NCI-H526 treated with DMSO at 0.1 percent for 48 hours (cell line): Measurements from ENCODE around the gene FBXO42.
"Not testable (repeated sequence)": the region's sequence is repeated elsewhere in the genome, so short reads cannot be mapped to it uniquely, and the experiment has no call there.

Source experiments
- DNase-seq: peaks from one replicate; lab custom pipeline; 2025; lab: John Stamatoyannopoulos, UW

Gene FBXO42

DNA sequence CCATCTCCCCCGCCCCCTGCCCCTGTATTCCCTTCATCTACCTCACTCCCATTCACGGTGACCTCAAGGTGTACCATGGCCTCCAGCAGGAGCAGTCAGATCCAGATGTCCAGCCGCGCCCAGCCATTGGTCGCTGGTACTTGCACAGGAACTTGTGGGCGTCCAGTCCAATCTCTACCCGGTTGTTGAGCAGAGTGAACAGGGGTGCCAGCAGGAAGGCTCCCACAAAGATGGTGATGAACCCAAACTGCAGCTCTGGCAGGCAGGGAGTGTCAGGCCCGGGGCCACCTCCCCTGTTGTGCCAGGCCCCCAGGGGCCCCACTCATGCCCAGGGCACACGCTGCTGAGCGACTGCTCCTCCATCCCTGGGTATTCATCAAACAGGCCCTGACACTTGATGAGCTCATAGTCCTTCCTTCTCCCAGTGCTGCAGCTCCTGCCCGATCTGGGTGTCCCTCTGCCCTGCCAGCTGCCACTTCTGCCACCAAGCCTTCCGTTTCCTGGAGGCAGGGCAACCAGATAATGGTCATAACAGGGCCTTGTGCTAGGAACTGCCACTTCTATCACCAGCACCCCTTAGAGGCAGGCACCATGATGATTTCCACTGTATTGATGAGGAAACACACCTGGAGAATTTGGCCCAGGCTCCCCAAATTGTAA, 134.1 kb downstream of the FBXO42 start:
- DNase-seq: no peak

DNA sequence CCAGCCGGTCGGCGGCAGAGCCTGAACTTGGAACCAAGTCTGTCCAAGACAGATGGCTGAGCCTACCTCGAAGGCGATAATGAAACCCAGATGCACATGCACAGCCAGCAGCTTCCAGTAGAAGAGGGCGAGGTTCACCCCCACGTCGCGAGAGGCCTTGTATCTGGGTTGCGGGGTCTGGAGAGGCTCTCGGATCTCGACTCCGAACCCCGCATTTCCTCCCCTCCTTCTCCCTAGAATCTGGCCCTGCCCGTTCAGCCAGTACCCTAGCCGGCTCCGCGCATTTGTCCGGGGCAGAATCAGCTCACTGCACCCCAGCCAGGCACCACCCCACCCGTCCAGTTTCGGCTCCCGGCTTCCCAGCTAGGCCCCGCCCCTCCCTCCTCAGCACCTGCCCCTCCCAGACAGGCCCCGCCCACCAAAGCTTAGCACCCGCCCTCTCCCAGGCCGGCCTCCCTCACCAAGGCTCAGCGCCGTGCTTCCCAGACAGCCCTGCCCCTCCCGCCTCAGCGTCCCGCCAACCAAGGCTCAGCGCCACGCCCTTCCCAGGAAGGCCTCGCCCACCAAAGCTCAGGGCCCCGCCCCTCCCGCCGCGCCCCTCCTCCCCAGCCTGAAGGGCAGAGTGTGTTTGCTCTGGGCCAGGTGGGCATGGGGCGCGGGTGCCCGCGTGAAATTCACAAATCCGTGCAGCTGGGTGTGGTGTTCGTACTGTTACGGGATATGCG, 135.1 kb downstream of the FBXO42 start:
- DNase-seq: peak; percentile 85

DNA sequence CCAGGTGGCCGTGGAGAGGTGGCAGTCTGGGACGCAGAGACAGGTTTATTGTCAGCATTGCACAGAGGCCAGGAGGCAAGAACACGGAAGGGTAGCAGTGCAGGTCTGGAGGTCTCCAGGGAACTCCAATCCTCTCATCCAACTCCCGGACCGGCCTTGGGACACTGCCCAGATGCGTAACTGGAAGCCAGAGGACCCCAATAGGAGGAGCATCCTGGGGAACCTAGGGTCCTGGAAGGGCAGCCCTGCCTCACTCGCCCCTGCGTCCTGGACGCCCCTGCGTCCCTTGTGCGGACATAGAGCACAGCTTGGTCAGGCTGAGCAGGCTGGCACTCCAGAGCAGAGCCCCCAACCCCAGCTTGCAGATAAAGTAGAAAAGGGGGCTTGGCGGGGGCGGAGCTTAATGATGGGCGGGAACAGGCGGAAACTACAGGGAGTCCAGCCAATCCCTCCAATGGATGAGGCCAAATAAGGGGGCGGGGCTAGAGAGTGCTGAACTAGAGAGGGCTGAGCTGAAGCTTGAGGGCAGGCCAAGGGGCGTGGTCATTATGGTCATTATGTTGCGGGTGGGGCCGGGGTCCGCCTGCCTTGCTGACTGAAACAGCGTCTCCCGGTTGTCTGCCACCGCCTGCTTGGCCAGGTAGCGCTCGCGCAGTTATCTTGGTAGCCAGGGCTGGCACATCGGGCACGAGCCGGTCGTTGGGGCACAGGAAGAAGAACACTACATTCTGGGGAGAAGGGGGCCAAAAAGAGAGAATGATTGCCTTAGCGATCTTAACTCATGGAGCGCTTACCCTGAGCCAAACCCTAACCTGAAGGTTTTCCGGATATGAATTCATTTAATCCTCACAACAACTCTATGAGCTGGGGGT, 136.2 kb downstream of the FBXO42 start:
- peak; percentile 91 for DNase-seq

GRCh38 chr1:16215240-16215639, 137.0 kb downstream of the FBXO42 start:
- DNase-seq: not testable (repeated sequence)

GRCh38 chr1:16213544-16213943, 138.7 kb downstream of the FBXO42 start:
- DNase-seq: not testable (repeated sequence)

DNA sequence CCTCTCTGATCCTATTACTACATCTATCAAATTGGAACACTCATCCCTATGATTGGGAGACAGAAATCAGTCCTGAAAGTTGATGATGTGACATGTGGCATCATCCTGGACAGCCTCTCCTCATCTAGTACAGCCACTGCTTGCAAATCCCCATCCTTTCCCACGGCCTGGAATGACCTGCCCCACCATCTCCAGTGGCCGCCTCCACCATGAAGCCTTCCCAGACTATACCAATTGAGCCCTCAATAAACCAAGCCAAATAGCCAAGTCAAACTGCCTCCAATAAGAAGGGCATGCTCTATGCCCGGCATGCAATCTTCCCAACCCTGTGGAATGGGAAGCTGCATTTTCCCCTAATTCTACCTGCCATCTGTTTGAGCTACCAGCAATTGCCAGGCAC, 139.3 kb downstream of the FBXO42 start:
- DNase-seq: peak; percentile 68

GRCh38 chr1:16212251-16212961, 139.9 kb downstream of the FBXO42 start, which contains the start of gene ARHGEF19:
Gene ARHGEF19 (minus strand): TSS chr1:16212652. CDS start chr1:16209054, 3,598 bp downstream.
- DNase-seq: peak; percentile 79

GRCh38 chr1:16211824-16212223, 140.5 kb downstream of the FBXO42 start:
- no peak for DNase-seq

DNA sequence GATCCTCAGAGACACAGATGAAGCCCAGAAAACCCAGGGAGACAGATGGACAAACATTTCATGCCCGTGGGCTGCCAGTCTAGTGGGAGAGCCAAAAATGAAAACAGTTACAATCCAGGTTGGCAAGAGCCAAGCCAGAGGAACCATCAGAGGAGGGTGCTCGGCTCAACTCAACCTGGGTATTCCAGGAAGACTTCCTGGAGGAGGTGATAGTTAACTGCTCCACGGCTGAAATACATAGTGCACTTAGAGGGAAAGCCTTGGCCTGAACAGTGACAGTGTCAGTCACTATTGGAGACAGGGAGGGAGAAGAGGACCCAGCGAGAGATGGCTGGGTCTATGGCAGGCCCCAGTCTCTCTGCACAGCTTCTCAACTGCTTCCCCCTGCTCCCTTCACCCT, 141.7 kb downstream of the FBXO42 start:
- DNase-seq: no peak

DNA sequence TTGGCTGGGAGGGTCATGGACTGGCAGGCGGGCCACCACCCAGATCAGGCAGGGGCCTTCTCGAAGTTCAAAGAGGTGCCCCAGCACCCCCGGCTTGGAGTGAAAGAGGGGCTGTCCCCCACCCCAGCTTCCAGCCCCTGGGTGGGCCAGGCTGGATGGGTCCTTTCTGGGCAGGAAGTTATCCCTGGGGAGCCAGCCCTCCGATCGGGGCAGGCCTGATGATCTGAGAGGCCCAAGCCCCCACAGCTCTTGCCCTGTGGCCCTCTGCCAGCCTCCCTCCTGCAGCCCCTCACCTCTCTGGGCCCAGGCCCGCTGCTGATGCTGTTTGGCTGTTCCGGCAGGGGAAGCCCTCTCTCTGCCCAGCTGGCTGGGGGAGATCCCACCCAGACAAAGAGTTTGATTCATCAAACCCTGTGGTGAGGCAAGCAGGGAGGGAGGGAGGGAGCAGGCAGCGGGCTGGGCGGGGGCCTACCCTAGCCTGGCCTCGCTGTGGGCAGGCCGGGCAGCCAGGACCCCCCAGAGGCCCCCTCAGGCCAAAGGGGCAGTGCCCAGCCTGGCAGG, 142.4 kb downstream of the FBXO42 start:
- DNase-seq: no peak

GRCh38 chr1:16209132-16209846, 143.0 kb downstream of the FBXO42 start:
- no peak for DNase-seq

DNA sequence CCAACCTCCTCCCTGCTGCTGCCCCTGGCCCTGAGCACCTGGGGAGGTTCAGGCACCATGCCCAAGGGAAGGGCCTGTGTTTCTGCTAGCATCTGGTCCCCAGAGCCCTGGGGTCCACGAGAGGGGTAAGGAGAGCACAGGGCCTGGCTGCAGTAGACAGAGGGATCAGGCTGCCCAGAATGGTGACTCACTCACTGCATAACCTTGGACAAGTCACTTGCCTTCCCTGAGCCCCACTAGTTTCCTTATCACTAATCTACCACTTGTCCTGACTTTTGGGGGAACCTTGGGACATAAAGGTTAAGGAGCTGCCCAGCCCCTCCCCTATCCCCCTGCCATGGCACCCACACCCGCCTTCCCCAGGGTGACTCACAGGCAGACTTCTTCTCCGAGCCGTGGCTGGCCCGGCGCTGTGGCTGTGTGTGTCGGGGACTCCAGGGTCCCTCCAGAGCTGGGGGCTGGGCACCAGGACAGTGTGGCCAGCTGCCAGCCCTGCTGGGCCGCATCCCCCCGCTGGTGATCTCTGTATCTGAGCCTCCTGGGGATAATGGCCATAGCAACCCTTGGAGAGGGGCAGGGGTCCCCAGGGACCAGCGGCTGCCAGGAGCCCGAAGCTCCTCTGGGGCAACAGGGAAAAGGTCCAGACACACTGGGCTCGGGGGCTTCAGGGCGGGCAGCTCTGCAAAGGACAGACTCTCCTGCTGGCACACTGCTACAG, 143.9 kb downstream of the FBXO42 start:
- no peak for DNase-seq

- DNase-seq: no peak
Measured at GRCh38 chr1:16207318-16208269, 144.7 kb downstream of the FBXO42 start.

GRCh38 chr1:16206547-16207317, 145.5 kb downstream of the FBXO42 start:
- peak; percentile 95 for DNase-seq

- DNase-seq: no peak
Measured at GRCh38 chr1:16205891-16206546, 146.3 kb downstream of the FBXO42 start.

DNA sequence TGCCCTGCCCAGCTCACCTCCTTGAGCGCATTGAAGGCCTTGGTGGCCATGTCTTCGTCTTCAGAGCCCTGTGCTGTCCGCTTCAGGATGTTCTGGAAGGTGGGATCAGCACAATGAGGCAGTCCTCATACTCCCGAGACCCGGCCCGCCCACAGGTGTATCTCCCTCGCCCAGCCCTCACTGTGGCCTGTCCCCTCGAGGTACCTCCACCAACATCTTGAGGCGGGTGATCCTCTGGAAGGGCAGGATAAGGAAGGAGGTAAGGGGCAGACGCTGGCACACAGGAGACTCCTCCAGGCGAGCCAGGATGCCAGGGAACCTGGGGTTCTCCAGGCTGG, 147.0 kb downstream of the FBXO42 start:
- no peak for DNase-seq

- DNase-seq: no peak
Measured at GRCh38 chr1:16204634-16205333, 147.5 kb downstream of the FBXO42 start.
